Measurements from ENCODE around the gene SH3D21.

DNA sequence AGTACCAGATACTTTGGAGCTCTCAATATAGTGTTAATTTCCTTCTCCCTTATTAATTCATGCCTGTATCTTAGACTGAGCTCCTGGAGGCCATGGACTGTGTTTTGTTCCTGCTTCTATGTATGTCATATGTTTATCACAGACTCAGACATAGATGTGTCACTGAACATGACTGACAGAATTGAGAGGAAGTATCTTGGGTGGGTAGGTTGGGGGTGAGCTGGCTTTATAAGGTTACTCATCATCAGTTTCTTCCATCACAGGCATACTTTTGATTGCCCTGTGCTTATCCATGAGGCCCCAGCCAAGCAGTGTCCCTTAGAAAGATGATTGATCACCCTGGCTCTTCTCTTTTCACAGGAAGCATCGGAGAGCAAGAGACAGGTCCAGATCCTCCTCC lies 5.6 kb upstream of the SH3D21 start:
- TF ChIP-seq, protein P1, sequence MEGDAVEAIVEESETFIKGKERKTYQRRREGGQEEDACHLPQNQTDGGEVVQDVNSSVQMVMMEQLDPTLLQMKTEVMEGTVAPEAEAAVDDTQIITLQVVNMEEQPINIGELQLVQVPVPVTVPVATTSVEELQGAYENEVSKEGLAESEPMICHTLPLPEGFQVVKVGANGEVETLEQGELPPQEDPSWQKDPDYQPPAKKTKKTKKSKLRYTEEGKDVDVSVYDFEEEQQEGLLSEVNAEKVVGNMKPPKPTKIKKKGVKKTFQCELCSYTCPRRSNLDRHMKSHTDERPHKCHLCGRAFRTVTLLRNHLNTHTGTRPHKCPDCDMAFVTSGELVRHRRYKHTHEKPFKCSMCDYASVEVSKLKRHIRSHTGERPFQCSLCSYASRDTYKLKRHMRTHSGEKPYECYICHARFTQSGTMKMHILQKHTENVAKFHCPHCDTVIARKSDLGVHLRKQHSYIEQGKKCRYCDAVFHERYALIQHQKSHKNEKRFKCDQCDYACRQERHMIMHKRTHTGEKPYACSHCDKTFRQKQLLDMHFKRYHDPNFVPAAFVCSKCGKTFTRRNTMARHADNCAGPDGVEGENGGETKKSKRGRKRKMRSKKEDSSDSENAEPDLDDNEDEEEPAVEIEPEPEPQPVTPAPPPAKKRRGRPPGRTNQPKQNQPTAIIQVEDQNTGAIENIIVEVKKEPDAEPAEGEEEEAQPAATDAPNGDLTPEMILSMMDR (IDR thresholded peaks at IDR 0.05; ENCODE audit: insufficient read depth, low read length, poor library complexity, severe bottlenecking) = no peak
- TF ChIP-seq EZH2phosphoT487 (conservative IDR thresholded peaks at IDR 0.05; ENCODE audit: low read length) = no peak

Measured in SU-DHL-6 (cell line).